Measurements from ENCODE around the gene LHX3.

DNA sequence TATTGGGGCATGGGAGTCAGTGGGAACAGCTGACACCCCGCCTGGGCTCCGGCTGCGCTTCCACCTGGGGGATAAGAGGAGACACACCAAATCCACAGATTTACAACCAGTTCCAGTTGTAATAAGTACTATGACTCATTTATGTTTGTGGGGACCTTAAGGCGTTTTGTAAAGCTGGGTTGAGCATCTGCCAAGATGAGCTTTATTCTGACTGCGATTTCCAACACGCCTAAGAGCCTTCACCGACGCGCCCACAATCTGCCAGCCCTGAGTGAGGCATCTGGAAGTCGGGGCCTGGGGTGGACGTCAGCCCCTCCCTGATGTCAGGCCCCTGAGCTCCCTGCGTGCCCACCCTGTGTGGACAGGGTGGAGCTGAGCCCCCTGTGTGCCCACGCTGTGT is 14.3 kb upstream of the LHX3 start:
- TF ChIP-seq, protein P1, sequence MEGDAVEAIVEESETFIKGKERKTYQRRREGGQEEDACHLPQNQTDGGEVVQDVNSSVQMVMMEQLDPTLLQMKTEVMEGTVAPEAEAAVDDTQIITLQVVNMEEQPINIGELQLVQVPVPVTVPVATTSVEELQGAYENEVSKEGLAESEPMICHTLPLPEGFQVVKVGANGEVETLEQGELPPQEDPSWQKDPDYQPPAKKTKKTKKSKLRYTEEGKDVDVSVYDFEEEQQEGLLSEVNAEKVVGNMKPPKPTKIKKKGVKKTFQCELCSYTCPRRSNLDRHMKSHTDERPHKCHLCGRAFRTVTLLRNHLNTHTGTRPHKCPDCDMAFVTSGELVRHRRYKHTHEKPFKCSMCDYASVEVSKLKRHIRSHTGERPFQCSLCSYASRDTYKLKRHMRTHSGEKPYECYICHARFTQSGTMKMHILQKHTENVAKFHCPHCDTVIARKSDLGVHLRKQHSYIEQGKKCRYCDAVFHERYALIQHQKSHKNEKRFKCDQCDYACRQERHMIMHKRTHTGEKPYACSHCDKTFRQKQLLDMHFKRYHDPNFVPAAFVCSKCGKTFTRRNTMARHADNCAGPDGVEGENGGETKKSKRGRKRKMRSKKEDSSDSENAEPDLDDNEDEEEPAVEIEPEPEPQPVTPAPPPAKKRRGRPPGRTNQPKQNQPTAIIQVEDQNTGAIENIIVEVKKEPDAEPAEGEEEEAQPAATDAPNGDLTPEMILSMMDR (IDR thresholded peaks at IDR 0.05): no peak
- TF ChIP-seq EP300 (IDR thresholded peaks at IDR 0.05): no peak
- TF ChIP-seq POLR2A (IDR thresholded peaks at IDR 0.05): no peak
- TF ChIP-seq POLR2AphosphoS5 (IDR thresholded peaks at IDR 0.05): no peak

All from stomach (tissue), 4 donors.